ENCODE data around the gene DGCR2.
"Not testable (repeated sequence)": the region's sequence is repeated elsewhere in the genome, so short reads cannot be mapped to it uniquely, and the experiment has no call there.

DGCR2 gene

GRCh38 chr22:19029113-19030103, 92.8 kb downstream of the DGCR2 start:
- not testable (repeated sequence) for DNase-seq (ENCODE audit: low spot score)

- DNase-seq (ENCODE audit: low spot score) = not testable (repeated sequence)
Measured at GRCh38 chr22:19028060-19028455, 94.2 kb downstream of the DGCR2 start.

GRCh38 chr22:19027371-19028059, 94.7 kb downstream of the DGCR2 start:
- DNase-seq (ENCODE audit: low spot score) = not testable (repeated sequence)

- DNase-seq (ENCODE audit: low spot score) = not testable (repeated sequence)
Measured at GRCh38 chr22:19026080-19026479, 96.1 kb downstream of the DGCR2 start.

- DNase-seq (ENCODE audit: low spot score) = not testable (repeated sequence)
Measured at GRCh38 chr22:19024956-19025489, 97.2 kb downstream of the DGCR2 start.

DNA sequence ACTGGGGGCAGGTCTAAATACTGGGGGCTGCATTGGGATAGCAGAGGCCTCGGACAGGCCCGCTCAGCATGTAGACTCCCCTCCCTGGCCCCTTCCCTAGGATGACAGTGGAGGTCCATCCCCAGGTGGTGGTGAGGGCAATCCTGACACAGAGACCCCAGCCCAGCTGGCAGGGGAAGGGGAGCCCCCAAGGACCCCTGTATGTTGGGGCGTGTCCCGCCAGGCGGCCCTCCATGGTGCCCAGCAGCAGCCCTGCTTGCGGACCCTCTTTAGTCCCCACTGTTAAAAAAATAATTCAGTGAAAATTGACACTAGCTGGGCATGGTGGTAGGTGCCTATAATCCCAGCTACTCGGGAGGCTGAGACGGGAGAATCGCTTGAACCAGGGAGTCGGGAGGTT, 98.3 kb downstream of the DGCR2 start:
- DNase-seq (ENCODE audit: low spot score) = not testable (repeated sequence)

DNA sequence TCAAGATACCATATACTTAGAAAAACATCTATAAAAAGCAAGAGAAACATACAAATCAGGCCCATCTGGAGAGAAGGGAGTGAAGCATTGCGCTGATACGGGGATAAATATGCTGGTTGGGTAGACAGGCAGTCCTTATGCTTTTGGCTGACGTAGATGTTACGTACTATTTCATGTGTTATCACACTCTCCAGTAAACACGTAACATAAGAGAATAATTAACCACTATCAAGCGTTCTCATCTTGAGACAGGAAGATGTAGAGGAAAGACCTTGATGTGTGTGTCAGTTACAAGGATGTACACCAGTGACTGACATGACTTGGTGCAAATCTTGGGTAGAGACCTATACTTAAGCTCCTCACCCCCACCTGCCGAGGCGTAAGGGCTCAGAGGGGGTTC, 99.5 kb downstream of the DGCR2 start:
- no peak for DNase-seq (ENCODE audit: low spot score)

- DNase-seq (ENCODE audit: low spot score) = no peak
Measured at GRCh38 chr22:19019679-19020032, 102.6 kb downstream of the DGCR2 start.

- no peak for DNase-seq (ENCODE audit: low spot score)
Measured at GRCh38 chr22:19019029-19019678, 103.1 kb downstream of the DGCR2 start.

- DNase-seq (ENCODE audit: low spot score) = no peak
Measured at GRCh38 chr22:19018256-19018655, 104.0 kb downstream of the DGCR2 start.

- no peak for DNase-seq (ENCODE audit: low spot score)
Measured at GRCh38 chr22:19016081-19016766, 106.0 kb downstream of the DGCR2 start.

DNA sequence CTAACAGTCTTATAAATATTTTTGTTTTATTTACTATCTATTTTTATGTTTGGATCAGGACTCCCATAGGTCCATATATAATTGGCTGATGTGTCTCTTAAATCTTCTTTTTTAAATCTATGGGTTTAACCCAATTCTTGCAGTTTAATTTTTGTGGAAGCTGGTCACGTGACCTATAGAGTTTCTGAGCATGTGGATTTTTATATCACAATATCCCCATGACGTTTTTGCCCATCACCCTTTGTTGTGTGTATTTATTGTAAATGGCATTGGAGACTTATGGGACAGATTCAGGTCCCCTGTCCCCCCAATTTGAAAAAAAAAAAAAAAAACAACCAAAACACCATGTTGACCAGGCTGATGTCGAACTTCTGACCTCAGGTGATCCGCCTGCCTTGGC, 107.3 kb downstream of the DGCR2 start:
- DNase-seq (ENCODE audit: low spot score) = no peak

GRCh38 chr22:19013881-19014598, 108.2 kb downstream of the DGCR2 start:
- DNase-seq (ENCODE audit: low spot score) = not testable (repeated sequence)

DNA sequence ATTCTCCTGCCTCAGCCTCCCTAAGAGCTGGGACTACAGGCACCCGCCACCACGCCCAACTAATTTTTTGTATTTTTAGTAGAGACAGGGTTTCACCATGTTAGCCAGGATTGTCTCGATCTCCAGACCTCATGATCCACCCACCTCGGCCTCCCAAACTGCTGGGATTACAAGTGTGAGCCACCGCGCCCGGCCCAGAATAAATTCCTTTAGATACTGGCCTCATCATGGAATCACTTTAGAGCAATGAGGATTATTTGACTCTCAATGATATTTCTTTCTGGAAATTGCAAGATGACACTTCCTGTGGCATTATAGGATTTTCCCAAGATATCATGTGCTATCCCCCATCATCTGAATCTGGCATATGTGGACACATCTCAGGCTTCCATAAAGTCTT, 108.8 kb downstream of the DGCR2 start:
- not testable (repeated sequence) for DNase-seq (ENCODE audit: low spot score)

DNA sequence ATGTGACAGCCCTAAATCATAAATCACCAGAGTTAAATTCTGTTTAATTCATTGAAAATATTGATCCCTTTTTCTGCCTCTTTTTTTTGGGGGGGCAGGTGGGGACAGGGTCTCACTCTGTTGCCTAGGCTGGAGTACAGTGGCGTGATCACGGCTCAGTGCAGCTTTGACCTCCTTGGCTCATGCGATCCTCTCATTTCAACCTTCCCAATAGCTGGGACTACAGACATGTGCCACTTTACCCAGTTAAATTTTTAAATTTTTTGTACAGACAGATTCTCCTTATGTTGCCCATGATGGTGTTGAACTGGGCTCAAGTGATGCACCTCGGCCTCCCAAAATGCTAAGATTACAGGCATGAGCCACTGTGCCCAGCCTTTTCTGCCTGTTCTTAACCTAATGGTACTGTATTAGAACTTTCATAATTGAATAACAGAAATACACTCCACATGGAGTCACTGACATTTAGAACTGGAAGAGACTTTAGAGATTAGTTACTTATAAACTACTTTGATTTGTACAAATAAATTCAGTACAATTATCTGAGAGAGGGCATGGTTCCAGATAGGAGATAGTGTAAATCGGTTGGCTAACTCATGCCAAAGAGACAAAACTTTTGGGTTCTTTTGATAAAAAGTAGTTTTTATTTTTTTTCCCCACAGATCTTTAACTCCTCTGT, 109.8 kb downstream of the DGCR2 start:
- no peak for DNase-seq (ENCODE audit: low spot score)

DNA sequence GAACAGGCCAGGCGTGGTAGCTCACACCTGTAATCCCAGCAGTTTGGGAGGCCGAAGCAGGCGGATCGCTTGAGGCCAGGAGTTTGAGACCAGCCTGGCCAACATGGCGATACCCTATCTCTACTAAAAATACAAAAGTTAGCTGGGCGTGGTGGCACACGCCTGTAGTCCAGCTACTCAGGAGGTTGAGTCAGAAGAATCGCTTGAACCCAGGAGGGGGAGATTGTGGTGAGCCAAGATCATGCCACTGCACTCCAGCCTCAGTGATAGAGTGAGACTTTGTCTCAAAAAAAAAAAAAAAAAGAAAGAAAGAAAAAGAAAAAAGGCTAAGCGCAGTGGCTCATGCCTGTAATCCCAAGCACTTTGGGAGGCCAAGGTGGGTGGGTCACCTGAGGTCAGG, 110.6 kb downstream of the DGCR2 start:
- DNase-seq (ENCODE audit: low spot score) = not testable (repeated sequence)

GRCh38 chr22:19011075-19011474, 111.1 kb downstream of the DGCR2 start:
- no peak for DNase-seq (ENCODE audit: low spot score)

DNA sequence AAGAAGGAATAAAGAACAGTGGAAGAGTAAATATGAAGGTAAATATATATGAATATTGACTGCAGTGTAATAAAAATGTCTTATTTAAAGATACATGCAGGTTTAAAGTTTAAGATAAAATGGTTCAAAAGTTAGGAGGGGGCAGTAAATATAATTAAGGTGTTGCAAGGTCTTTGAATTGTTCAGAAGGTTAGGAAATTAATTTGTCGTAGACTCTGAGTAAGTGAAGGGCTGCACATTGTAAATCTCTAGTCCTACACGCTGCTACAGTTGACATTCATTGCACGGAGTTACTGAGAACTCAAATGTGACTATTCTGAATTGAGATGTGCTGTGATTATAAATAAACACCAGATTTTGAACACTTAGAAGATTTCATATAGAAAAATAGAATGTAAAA, 116.3 kb downstream of the DGCR2 start:
- DNase-seq (ENCODE audit: low spot score) = no peak

GRCh38 chr22:19004471-19004870, 117.7 kb downstream of the DGCR2 start:
- no peak for DNase-seq (ENCODE audit: low spot score)

DNA sequence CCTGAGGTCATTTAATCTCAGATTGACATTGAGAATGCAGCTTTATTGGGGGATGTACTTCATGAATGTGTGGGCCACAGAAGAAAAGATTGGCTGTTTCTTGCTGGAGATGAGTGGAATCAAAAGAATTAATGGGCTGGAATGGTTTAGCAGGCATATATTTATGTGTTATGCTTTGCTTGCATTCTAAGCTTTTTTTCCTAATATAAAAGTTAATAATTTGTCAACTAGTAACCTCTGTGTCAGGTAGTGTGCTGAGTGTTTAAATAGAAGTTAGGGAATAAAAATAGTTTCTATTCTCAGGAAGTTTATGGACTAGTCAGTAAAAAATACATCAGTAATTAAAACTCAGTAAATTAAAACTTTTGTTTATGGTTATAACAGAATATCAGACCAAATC, 118.7 kb downstream of the DGCR2 start:
- no peak for DNase-seq (ENCODE audit: low spot score)

GRCh38 chr22:19002684-19003038, 119.6 kb downstream of the DGCR2 start:
- no peak for DNase-seq (ENCODE audit: low spot score)

All from kidney capillary endothelial cell (primary cell).